Testis (tissue), 2 donors: Measurements from ENCODE around the gene CDC42.

Experiments
- CTCF ChIP-seq, 3 experiments: fragments of 450-650 bp in 2 of 3; fragments of 200-600 bp in 1 of 3; sonication (generic) in 1 of 3; IDR thresholded peaks; one replicate each; pipeline ENCODE4 v1.5.1; 2016 to 2019; ENCODE audit warnings: antibody characterized with exemption in 3 of 3, mild to moderate bottlenecking in 2 of 3, moderate library complexity in 1 of 3
- POLR2A ChIP-seq: fragments of 450-650 bp; IDR thresholded peaks from one replicate; pipeline ENCODE4 v1.6.1; 2017; ENCODE audit warnings: antibody characterized with exemption, mild to moderate bottlenecking, moderate library complexity

- TF ChIP-seq POLR2A (no peak), CTCF (IDR thresholded peaks at IDR 0.05) (no peak)
Observed at GRCh38 chr1:22090867-22091266, 38.4 kb downstream of the CDC42 start.
